ENCODE results near the gene NEK5.
"Not testable (repeated sequence)": the region's sequence is repeated elsewhere in the genome, so short reads cannot be mapped to it uniquely, and the experiment has no call there.

The NEK5 gene

DNA sequence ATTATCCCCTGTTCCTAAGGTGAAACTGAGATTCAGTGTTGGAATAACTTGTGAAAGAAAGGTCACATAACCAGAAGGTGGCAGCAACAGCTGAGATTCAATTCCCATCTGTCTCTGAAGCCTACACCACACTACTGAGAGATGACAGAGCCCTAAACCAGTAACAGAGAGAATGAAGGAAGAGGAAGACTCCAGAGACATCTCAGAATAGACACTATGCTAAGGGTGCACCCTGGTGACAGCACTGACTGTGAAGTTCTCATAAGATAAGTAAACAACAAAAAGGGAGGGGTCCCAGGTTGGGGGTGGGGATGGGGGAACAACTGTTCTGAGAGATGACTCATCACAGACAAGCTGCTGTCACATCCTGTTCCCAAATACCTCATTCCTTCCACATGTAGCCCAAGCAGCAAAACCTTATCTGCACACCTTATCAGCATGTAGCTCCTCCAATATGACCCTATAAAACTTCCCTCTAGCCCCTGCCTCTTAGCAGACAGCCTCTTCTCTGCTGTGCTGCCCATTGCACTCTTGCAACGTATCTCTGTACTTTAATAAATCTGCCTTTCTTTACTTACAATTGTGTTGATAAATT is 57.8 kb downstream of the NEK5 start:
- DNase-seq (ENCODE audit: low read depth in 2 of 2): peak in 1 of 2 donors; percentile 12

DNA sequence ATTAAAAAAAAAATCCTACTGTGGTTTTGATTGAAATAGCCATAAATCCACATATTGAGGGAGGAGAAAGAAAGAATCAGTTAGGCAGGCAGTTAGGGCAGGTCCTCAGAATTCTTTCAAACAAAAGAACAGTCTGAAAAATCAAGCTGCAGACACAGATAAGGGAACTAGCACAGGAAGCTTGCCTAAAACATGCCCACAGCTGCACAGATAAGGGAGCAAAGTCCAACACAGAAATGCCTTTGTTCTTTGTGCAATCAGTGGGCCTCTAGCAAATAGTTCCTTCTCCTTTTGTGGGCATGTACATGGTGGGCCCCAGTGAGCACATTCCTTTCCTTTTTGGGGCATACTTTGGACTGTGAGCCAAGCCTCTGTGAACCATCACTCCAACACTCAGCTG is 61.6 kb downstream of the NEK5 start:
- no peak for DNase-seq (ENCODE audit: low read depth in 2 of 2)

DNA sequence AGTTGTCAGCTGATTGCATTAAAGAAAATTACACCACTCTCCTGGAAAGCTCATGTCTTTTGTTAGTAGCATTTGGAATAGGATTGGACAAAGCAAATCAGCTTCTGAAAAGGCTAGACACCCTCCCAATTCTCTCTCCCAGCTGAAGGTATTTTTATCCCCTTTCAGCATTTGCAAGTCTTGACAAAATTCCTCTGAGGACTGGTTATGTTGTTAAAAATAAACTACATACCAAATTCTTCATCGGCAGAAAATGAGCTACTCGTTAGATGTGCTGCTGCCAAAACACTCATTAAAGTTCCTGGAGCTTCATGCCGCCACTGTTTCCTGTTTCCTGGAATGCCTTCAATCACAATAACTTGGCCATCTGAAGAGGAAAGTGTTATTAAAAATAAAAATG is 67.3 kb downstream of the NEK5 start:
- DNase-seq (ENCODE audit: low read depth in 2 of 2): no peak

DNA sequence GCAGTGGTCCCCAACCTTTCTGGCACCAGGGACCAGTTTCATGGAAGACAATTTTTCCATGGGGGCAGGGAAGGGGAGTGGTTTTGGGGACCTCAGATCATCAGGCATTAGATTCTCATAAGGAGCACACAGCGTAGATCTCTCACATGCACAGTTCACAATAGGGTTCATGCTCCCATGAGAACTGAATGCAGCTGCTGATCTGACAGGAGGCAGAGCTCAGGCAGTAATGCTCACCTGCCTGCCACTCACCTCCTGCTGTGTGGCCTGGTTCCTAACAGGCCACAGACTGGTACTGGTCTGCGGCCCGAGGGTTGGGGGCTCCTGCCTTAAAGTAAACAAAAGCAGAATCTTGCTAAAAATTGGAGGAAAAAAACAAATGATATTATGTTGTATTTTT is 67.8 kb downstream of the NEK5 start:
- DNase-seq (ENCODE audit: low read depth in 2 of 2): not testable (repeated sequence)

DNA sequence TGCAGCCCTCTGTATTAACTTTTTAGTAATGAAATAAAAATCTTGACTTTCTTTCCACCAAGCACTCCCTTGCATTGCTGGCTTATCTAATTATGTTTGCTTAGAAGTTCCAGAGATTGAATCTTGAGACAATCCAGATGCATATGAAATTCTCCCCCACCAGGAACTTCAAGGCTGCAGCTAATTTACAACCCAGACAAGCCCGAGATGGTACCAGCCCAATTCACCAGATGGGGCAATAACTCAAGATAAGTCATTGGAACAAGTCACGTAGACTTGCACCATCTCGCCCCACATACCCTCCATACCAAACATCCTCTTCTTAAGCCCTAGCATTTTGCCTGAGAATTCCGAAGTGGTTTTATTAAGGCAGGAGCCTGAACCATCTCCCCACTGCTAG is 75.4 kb downstream of the NEK5 start:
- DNase-seq (ENCODE audit: low read depth in 2 of 2): no peak

DNA sequence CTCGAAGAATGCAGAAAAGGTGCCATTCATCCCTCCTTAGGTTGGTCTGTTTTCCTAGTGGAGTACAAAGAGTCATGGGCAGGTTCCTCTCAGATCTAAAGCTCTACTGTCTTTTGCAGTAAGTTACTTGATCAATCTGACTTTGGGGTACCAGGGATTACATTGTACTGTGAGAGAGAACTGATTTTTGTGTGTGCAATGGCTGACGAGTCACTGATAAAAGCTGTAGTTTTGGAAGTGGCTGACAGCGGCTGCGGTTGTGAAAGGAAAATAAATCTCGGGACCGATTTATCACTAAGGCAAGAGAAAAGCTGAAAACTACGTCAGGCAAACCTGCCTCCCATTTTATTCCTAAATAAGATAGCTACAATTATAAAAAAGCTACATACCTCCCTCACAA is 77.5 kb downstream of the NEK5 start:
- no peak for DNase-seq (ENCODE audit: low read depth in 2 of 2)

DNA sequence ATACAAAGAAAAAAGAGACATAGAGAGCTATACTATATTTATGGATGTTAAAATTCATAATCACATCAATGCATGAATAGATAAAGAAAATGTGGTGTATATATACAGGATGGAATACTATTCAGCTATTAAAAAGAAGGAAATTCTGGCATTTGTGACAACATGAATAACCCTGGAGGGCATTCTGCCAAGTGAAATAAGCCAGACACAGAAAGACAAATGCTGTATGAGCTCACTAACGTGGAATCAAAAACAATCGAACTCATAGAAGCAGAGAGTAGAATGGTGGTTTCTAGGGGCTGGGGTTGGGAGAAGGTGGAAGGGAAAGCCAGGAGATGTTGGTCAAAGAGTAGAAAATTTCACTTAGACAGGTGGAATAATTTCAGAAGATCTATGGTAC is 80.4 kb downstream of the NEK5 start:
- no peak for DNase-seq (ENCODE audit: low read depth in 2 of 2)

DNA sequence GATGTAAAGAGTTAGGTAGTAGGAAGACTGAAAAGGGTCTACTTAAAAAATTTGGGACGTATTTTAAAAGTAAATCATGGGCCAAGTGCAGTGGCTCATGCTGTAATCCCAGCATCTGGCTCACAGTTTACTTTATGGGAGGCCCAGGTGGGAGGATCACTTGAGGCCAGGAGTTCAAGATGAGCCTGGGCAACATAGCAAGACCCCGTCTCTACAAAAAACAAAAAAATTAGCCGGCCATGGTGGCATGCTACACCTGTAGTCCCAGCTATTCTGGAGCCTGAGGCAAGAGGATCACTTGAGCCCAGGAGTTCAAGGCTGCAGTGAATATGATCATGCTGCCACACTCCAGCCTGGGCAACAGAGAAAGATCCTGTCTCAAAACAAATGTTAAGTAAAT is 81.4 kb downstream of the NEK5 start:
- DNase-seq (ENCODE audit: low read depth in 2 of 2): no peak

DNA sequence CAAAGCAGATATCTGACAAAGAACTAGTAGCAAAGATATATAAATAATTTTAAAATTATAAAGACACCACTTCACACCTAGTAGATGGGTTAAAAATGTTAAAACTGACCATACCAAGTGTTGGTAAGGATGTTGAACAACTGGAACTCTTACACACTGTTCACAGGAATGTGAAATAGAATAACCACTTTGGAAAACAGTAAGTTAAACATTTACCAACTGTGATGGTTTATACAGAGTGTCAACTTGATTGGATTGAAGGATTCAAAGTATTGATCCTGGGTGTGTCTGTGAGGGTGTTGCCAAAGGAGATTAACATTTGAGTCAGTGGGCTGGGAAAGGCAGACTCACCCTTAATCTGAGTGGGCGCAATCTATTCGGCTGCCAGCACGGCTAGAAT is 85.2 kb downstream of the NEK5 start:
- DNase-seq (ENCODE audit: low read depth in 2 of 2): no peak

DNA sequence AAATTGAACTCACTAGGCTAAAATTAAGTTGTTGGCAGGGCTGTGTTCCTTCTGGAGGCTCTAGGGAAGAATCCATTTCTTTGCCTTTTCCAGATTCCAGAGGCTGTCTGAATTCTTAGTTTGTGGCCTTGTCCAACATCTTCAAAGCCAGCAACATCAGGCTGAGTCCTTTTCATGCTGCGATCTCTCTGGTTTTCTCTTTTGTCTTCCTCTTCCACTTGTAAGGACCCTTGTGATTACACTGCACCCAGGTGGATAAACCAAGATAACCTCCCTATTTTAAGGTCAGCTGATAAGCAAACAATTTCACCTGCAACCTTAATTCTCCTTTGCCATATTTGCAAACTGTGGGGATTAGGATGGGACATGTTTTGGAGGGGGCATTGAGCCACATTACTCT is 92.8 kb downstream of the NEK5 start:
- DNase-seq (ENCODE audit: low read depth in 2 of 2): no peak

DNA sequence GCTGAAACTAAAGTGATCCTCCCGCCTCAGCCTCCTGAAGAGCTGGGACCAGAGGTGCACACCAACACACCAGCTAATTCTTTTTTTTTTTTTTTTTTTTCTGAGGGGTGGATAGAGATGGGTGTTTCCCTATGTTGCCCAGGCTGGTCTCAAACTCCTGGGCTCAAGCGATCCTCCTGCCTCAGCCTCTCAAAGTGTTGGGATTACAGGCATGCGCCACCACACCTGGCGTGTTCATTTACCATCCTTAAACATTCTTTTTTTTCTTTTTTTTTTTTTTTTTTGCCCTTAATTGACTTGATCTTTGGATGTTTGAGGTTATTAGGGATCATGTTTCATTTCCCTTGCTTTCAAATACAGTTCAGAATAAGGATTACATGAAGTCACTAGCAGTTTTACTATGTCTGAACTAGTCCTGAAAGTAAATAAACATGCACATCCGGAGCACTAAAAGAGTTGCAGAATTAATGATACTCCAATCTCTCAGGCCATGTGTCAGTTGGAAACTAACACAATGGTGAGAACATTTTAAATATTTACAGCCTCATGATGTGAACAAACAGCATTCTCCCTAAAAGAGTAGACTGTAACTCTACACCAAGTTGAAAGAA is 94.2 kb downstream of the NEK5 start:
- DNase-seq (ENCODE audit: low read depth in 2 of 2): no peak

DNA sequence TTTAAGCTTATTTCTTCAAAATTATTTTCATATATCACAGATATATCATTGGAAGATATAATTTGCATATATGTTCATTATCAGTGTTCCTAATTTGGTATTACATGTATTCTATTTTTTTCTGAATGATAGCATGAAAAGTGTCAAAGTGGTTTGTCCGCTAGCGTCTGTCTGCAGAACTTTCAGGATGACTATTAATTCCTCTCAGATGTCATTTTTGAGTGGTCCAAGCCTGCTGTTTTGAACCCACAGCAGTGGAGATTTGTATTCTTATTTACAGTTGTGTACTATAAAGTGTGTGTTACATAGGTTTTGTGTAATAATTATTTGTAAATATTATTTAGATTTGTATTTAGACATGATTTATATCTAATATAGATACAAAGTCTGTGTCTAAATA is 95.8 kb downstream of the NEK5 start:
- no peak for DNase-seq (ENCODE audit: low read depth in 2 of 2)

DNA sequence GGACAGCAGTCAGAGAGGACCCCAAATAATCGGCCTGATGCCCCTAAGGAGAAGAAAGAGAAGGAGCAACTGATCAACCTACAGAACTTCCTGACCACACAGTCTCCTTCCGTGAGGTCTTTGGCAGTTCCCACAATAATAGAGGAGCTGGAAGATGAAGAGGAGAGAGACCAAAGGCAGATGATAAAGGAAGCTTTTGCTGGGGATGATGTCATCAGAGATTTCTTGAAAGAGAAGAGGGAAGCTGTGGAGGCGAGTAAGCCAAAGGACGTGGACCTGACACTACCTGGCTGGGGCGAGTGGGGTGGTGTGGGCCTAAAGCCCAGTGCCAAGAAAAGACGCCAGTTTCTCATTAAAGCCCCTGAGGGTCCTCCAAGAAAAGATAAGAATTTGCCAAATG is 98.5 kb downstream of the NEK5 start:
- DNase-seq (ENCODE audit: low read depth in 2 of 2): not testable (repeated sequence)

DNA sequence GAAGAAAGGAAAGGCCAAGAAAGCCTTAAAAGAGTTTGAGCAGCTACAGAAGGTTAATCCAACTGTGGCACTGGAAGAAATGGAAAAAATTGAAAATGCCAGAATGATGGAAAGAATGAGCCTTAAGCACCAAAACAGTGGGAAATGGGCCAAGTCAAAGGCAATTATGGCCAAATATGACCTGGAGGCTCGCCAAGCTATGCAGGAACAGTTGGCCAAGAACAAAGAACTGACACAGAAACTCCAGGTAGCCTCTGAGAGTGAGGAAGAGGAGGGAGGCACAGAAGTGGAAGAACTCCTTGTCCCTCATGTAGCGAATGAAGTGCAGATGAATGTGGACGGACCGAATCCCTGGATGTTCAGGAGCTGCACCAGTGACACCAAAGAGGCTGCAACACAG is 99.3 kb downstream of the NEK5 start:
- no peak for DNase-seq (ENCODE audit: low read depth in 2 of 2)

DNA sequence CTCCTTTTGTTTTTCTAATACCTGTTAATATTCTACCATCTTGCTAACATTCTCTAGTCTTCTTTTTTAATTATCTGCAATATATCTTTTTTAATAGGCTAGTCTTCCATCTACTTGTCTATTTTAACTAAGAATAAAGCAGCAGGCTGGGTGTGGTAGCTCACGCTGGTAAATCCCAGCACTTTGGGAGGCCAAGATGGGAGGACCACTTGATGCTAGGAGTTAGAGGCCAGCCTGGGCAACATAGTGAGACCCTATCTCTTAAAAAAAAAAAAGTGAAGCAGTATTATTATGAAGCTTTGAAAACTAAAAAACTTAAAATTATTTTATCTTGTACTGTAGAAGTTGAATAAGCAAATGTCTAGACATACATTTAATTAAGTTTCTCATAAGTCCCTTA is 101.0 kb downstream of the NEK5 start:
- no peak for DNase-seq (ENCODE audit: low read depth in 2 of 2)

DNA sequence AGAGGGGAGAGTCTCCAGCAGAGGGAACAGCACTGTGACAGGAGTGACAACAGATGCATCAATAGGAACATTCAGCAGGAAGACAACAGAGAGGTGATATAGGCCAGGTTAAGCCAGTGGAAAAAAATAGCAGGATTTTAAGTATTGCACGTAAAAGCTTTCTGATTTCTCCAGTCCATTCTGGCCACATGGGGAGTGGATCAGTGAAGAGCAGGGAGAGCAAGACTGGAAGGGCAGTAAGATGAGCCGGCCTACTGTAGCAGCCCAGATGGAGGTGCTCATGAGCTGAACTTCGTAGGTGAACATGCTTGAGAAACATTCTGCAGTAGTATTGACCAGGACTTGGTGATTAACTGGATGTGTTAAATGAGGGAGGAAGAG is 102.6 kb downstream of the NEK5 start:
- no peak for DNase-seq (ENCODE audit: low read depth in 2 of 2)

DNA sequence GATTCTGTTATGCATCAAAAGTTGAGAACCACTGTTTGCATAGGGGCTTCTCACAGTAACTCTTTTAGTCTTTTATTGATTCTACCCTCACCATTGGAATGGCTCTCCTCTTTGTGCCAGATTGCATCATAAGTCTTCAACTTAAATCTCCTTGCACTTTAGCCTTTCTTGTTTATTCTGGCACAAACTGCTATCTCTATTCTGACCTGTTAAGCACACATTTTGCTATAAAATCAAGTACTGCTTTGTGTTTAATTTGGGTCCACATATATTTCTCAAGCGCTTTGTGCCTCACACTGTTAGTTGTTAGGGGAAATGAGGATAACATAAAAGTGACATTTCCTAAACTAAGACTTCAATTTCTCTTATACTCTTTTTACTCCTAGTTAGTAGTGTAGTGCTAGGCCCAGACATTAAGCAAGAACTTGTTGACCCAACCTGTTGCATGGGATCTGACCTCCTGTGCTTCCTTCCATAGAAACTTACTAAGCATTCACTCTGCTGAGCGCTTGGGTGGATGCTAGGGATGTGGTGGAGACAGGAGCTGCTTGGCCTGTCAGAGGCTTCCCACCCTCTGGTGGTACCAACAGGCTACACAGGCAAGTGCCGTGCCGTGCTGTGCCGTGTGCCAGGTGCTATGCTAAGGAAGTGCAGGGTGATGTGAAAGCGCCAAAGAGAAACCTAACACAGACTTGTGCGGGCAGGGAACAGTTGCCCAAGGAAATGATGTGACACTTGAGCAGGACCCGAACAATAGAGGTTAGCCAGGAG is 103.2 kb downstream of the NEK5 start:
- no peak for DNase-seq (ENCODE audit: low read depth in 2 of 2)

DNA sequence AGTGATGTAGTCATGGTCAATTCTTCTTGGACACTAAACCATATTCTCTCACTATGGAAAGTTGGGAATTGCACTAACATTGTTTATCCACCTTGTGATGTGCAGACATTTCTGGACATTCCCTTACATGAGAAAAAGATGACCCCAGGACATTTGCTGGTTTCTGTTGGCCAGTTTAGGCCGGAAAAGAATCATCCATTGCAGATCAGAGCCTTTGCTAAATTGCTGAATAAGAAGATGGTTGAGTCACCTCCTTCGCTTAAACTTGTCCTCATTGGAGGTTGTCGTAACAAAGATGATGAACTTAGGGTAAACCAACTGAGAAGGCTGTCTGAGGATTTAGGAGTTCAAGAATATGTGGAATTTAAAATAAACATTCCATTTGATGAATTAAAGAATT is 104.4 kb downstream of the NEK5 start, which contains the start of gene UTP14C:
TSS of gene UTP14C (plus strand) at position 211 of the 400 bp plus-strand sequence. CDS start 4,114 bp downstream, outside the sequence.
- no peak for DNase-seq (ENCODE audit: low read depth in 2 of 2)

DNA sequence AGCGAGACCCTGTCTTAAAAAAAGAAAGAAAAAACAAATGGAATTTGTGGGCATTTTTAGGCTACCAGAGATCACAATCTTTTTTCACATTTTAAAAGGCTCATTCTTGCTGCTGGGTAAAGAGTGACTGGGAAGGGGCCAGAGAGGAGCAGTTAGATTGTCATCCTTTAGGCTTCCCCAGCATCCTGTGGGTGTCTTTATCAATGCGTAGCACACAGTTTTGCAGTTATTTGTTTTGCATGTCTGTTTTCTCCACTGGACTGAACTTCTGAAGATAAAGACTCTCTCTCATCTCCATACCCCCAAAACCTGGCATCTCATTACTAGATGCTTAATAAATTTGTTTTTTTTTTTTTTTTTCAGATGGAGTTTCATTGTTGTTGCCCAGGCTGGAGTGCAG is 106.5 kb downstream of the NEK5 start:
- no peak for DNase-seq (ENCODE audit: low read depth in 2 of 2)

DNA sequence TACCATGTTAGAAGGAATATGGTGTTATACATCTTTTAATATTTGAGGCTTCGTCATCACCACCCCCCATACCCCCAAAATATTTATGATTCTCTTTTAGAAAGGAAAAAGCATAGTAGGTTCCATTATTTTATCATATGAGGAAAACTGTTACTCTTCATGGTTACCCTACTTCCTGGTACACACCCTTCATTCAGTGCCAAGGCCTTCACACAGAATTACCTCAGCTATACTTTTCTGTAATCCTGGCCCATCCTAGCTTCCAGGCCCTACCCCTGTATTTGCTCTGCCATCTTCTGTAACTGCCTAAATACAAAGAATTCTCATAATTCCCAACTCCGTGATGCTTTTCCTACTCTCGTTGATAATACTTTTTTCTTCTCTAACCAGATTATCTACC is 108.7 kb downstream of the NEK5 start:
- no peak for DNase-seq (ENCODE audit: low read depth in 2 of 2)

DNA sequence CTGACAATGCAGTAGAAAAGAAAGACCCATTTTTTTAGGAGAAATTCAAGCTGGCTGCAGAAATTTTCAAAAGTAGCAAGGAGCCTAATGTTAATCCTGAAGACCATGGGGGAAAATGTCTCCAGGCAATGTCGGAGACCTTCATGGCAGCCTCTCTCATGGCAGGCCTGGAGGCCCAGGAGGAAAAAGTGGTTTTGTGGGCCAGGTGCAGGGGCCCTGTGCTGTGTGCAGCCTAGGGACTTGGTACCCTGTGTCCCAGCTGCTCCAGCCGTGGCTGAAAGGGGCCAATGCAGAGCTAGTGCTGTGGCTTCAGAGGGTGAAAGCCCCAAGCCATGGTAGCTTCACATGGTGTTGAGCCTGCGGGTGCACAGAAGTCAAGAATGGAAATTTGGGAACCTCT is 112.6 kb downstream of the NEK5 start:
- no peak for DNase-seq (ENCODE audit: low read depth in 2 of 2)

DNA sequence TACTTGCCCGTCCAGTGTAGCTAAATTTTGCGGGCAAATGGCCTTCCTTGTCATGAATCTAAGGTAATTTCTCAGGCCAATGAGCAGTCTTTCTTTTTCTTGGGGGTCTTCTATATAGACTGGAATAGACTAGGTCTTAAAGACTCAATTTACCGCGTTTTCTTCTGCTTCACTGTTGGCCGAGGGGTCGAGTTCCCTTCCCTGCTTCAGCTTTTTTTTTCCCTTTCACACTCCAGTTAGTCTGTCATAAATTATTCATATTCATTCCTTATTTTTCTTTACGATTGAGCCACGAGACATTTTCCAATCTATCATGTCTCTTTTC is 116.4 kb downstream of the NEK5 start:
- no peak for DNase-seq (ENCODE audit: low read depth in 2 of 2)
